Measurements from ENCODE around the gene FRMD4A.
"Not testable (repeated sequence)": the region's sequence is repeated elsewhere in the genome, so short reads cannot be mapped to it uniquely, and the experiment has no call there.

FRMD4A gene

DNA sequence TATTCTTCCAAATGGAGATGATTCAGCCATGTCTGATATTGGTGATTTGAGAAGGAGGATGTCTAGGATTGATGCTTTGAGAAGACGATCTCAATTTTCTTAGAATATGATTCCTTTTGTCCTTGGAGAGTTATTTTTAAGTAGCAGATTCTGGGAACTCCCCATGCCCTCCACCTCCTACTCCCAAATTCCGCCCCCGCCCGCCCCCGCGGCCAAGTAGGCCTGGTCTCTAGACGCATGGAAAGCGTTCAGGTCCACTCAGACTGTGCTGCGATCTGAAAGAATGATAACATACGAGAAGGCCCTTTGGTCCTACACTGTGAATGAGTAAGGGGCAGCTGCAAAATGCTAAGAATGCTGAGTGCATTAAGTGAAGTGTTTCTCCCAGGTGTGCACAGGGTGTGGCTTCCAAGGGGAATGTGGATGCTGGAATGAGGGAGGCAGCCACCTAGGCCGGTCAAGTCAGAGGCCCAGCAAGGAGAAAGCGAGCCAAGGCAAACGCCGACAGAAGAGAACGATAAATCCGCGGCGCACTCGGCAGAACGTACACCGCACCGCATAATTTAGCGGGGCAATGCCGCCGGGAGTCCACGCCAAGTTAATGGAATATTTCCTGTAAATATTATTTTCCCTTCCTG is 601.7 kb downstream of the FRMD4A start:
- in situ Hi-C loops (cut with HindIII; ENCODE audit: low pct_unique_long_range_greater_than_20kb, low sequenced_read_pairs), result no loop called here
- no peak for TF ChIP-seq JUND (IDR thresholded peaks at IDR 0.05; ENCODE audit: low read depth)
- no peak for DNase-seq (ENCODE audit: low read depth in 1 of 2, low spot score in 1 of 2)

DNA sequence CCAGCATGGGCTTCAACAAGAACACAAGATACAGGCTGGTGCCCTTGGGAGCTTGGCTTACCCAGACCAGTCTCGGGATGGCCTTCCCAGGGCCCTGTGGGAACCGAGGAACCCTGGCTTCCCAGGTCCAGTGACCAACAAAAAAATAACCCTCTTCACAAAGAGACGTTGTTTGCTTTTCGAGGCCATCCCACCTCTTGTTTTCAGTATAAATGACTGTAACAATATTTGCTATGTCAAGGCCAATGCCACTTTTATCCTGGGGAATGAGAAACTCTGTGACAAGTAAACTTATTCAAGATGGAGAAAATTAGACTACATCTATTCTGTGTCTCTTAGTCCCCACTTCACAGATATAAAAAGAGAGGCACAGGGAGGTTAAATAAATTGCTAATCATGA is 605.1 kb downstream of the FRMD4A start:
- in situ Hi-C loops (cut with HindIII; ENCODE audit: low pct_unique_long_range_greater_than_20kb, low sequenced_read_pairs), result no loop called here
- no peak for TF ChIP-seq JUND (IDR thresholded peaks at IDR 0.05; ENCODE audit: low read depth)
- DNase-seq (ENCODE audit: low read depth in 1 of 2, low spot score in 1 of 2), result no peak

DNA sequence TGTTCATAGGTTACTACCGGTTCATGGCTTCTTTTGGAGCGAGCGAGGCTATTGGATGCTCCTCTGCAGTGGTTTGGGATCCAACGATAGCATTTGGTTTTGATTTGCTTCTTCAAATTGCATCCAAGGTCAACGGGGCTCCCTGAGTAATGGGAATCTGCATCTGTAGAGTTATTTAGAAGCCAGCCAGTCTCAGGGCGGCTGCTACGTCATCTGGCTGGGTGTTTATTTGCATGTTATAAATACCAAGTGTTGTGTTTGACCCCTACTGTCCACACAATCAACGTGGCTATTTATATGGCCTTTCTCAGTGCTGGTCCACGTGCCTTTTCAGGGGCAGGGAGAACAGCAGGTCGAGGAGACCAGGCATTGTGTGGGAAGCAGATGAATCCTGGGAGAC is 606.2 kb downstream of the FRMD4A start:
- in situ Hi-C loops (cut with HindIII; ENCODE audit: low pct_unique_long_range_greater_than_20kb, low sequenced_read_pairs), result no loop called here
- no peak for TF ChIP-seq JUND (IDR thresholded peaks at IDR 0.05; ENCODE audit: low read depth)

DNA sequence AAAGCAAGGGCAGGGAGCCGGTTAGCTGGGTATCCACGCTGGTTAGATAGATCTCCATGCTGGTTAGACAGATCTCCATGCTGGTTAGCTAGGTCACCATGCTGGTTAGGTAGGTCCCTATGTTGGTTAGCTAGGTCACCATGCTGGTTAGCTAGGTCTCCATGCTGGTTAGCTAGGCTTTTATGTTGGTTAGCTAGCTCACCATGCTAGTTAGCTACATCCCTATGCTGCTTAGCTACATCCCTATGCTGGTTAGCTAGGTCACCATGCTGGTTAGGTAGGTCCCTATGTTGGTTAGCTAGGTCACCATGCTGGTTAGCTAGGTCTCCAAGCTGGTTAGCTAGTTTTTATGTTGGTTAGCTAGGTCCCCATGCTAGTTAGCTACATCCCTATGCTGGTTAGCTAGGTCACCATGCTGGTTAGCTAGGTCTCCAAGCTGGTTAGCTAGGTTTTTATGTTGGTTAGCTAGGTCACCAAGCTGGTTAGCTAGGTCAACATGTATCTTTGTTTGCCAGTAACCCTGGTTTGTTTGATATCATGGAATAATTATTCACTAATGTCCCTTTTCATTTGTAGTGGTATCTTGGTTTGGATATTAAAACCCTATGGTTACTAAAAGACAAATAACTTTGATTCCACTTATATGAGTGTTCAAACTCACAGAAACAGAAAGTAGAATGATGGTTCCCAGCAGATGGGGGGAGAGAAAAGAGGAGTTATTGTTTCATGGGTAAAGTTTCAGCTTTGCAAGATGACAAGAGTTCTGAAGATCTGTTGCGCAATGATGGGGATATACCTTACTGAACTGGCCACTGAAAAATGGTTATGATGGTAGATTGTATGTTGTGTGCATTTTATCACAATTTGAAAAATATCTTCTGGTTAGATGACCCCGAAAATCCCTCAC is 607.7 kb downstream of the FRMD4A start:
- TF ChIP-seq JUND (IDR thresholded peaks at IDR 0.05; ENCODE audit: low read depth), result no peak
- in situ Hi-C loops (cut with HindIII; ENCODE audit: low pct_unique_long_range_greater_than_20kb, low sequenced_read_pairs), result no loop called here
- DNase-seq (ENCODE audit: low read depth in 1 of 2, low spot score in 1 of 2), result no peak

More for the DNA sequence above, 606.2 kb downstream of the FRMD4A start:
- DNase-seq (ENCODE audit: low read depth in 1 of 2, low spot score in 1 of 2), result no peak

DNA sequence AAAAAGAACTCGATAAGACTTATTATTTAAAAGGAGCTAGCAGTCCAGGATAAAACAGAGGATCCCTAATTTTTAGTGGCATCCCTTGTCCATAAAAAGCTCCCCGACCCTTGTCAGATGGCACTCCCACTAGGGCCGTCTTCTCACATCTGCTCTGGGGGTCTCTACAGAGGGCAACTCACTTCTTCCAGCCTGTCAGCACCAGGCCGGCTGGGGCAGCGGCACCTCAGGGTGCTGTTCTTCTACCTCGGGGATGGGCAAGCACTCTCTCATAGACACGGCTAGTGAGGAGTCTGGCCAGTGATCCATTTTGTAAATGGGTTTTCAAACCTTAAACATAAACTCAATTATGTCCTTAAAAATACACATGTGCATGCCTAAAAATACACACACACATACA is 609.2 kb downstream of the FRMD4A start:
- DNase-seq (ENCODE audit: low read depth in 1 of 2, low spot score in 1 of 2), result no peak
- TF ChIP-seq JUND (IDR thresholded peaks at IDR 0.05; ENCODE audit: low read depth), result no peak
- in situ Hi-C loops (cut with HindIII; ENCODE audit: low pct_unique_long_range_greater_than_20kb, low sequenced_read_pairs), result no loop called here

DNA sequence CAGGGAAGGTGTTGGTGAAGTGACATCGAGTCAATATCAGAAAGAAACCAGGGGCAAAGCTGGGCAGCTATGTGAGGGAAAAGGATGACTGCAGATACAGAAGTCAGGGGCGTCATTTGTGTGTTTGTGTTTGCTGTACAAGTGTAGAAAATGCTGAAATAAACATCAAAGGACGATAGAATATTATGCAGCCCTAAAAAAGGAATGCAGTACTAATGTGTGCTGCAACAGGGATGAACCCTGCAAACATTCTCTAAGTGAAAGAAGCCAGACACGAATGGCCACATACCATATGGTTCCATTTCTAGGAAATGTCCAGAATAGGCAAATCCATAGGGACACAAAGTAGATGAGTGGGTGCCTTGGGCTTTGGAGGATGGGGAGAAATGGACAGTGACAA is 610.0 kb downstream of the FRMD4A start:
- DNase-seq (ENCODE audit: low read depth in 1 of 2, low spot score in 1 of 2), result no peak
- in situ Hi-C loops (cut with HindIII; ENCODE audit: low pct_unique_long_range_greater_than_20kb, low sequenced_read_pairs), result no loop called here
- TF ChIP-seq JUND (IDR thresholded peaks at IDR 0.05; ENCODE audit: low read depth), result no peak

DNA sequence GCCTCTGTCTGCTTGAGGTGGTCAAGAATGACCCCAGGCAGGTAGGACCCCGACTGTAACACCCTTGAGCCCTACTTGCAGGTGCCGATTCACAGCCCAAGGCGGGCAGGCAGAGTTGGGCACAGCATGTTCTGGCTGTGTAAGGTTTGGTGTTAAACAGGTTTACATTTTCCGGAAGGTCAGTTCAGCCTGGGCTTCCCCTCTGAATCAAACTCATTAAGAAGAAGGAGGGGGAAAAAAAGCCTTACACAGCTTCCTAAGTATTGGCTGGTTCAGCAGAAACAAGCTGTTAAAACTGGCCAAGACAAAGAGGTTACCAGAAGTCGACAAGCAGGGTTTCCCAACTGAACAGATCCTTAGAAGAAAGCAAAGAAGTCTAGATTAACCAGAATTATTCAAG is 611.3 kb downstream of the FRMD4A start:
- no peak for TF ChIP-seq JUND (IDR thresholded peaks at IDR 0.05; ENCODE audit: low read depth)

DNA sequence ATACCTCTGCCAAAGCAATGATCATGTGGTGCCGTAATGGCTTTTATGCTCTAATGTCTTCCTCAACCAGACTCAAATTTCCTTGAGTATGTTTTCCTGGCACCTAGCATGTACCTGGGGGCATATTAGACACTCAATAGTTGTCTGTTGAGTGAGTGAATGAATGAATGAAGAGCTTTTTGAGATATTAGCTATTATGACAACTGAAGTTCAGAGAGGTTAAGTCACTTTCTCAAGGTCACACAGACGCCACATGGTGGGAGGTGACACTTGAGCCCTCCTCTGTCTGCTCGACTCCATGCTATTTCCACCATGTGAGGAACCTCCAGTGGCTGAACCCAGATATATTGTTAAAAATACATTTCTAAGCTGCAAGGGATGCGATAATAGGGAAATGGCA is 611.9 kb downstream of the FRMD4A start:
- no peak for DNase-seq (ENCODE audit: low read depth in 1 of 2, low spot score in 1 of 2)
- in situ Hi-C loops (cut with HindIII; ENCODE audit: low pct_unique_long_range_greater_than_20kb, low sequenced_read_pairs), result no loop called here
- no peak for TF ChIP-seq JUND (IDR thresholded peaks at IDR 0.05; ENCODE audit: low read depth)

More for the DNA sequence above, 611.3 kb downstream of the FRMD4A start:
- DNase-seq (ENCODE audit: low read depth in 1 of 2, low spot score in 1 of 2), result no peak
- in situ Hi-C loops (cut with HindIII; ENCODE audit: low pct_unique_long_range_greater_than_20kb, low sequenced_read_pairs), result no loop called here

DNA sequence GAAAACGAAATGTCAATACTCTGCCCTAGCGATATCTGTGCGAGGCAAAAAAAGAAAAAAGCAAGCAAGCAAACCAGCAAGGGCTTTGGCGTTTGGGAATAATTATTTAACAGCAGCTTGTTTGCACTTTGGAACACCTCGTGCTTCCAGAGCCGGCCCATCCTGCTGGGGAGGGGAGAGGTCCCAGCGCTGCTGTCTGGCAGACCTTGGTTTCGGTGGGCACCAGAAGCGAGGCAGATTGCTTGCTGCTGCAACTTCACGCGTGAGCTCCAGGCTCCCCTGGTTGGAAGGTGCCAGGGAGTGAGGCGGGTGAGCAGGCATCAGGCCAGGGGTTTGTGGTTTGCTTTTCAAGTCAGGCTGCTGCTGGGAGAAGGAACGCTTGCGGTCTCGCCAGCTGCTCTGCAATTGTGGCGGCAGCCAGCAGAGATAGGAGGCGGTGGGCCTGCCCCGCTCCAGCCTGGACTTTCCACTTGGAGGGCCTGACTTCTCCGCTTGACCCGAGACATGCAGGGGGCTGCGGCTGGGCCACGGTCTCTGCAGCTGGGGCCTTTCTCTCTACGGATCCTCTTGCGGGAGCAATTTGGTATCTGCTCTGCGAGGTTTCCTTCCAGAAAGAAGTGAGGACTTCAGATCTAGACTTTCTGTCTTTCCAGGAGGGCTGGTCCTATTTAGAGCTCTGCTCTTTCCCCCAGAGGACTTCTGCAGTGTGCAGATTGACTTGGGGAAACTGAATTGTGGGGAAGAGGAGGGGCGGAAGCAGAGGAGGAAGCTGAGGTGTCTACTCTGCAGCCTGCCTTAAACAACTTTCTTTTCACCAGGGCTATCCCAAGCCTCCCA is 612.6 kb downstream of the FRMD4A start:
- peak; percentile 42 to 90 for DNase-seq (ENCODE audit: low read depth in 1 of 2, low spot score in 1 of 2)
- in situ Hi-C loops (cut with HindIII; ENCODE audit: low pct_unique_long_range_greater_than_20kb, low sequenced_read_pairs), result no loop called here

DNA sequence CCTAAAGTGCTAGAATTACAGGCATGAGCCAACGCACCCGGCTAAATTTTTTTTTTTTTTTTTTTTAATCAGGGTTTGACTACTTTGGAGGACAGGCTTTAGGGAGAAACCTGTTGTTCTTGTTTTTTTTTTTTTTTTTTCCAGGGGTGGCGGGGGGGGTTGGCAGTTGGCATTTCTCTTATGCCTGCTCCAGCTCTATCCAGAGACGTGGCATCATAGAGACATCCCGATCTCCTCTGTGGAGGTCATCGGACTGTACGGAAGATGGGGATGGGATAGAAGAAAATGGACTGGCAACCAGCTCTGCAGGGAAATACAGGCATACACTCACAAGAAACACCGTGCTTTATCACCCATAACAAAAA is 613.2 kb downstream of the FRMD4A start:
- TF ChIP-seq JUND (IDR thresholded peaks at IDR 0.05; ENCODE audit: low read depth), result no peak
- peak; percentile 21 to 69 for DNase-seq (ENCODE audit: low read depth in 1 of 2, low spot score in 1 of 2)
- in situ Hi-C loops (cut with HindIII; ENCODE audit: low pct_unique_long_range_greater_than_20kb, low sequenced_read_pairs), result no loop called here

More for the DNA sequence above, 612.6 kb downstream of the FRMD4A start:
- no peak for TF ChIP-seq JUND (IDR thresholded peaks at IDR 0.05; ENCODE audit: low read depth)

DNA sequence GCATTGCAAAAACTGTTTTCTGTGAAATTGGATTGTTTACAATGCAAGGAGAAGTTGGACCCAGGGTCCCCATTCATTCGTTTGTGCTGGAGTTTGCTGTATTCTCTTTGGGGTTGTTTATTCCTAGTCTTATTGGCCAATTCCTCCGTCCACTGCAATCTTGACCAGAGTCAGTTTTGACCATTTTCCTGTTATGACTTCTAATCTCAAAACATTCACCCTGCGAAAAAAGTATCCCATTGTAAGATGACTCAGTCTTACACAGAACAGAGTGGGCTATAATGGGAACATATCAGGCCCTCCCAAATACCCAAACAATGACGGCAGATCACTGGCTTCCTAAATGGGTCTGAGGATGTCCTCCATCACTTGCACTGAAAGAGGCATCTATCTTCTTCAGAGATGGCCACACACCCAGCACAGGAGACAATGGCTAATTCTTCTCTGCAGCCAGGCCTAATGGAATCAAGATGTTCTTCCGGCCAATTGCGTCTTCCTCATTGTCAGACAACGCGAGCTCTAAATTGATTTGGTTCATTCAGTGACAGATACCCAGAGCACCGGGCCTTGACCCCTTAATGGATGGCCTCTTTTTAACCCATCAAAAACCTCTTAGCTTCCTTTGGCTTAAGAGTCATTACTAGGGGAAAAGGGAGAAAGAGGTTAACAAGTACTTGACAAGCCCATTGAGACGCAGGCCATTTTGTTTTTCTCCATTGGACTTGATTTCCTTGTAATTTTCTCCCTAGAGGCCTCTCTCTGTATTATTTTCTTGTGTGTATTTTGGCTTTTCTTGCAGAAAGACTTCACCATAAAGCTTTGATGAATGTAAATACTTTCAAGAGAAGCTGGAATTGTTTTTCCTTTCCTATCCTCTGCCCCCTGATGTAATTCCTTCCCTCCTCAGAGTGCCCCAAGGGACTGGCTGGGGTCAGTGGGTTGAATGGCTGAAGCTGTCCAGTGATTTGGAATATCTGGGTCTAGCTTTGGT is 614.3 kb downstream of the FRMD4A start:
- TF ChIP-seq JUND (IDR thresholded peaks at IDR 0.05; ENCODE audit: low read depth), result no peak
- DNase-seq (ENCODE audit: low read depth in 1 of 2, low spot score in 1 of 2), result no peak
- in situ Hi-C loops (cut with HindIII; ENCODE audit: low pct_unique_long_range_greater_than_20kb, low sequenced_read_pairs), result no loop called here

DNA sequence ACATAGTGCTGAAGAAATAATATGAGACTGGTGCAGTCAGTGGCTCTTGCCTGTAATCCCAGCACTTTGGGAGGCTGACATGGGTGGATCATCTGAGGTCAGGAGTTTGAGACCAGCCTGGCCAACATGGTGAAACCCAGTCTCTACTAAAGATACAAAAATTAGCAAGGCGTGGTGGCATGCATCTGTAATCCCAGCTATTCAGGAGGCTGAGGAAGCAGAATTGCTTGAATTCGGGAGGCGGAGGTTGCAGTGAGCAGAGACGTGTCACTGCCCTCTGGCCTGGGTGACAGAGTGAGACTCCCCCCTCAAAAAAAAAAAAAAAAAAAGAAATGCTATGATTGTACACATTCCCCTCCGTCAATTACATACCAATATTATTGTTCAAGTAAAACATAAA is 615.1 kb downstream of the FRMD4A start:
- in situ Hi-C loops (cut with HindIII; ENCODE audit: low pct_unique_long_range_greater_than_20kb, low sequenced_read_pairs); DNase-seq (ENCODE audit: low read depth in 1 of 2, low spot score in 1 of 2): not testable (repeated sequence)
